Activated CD4-positive, alpha-beta T cell treated with anti-CD3 and anti-CD28 coated beads, Interleukin-2, amount 50 U/mL, for 48 hours (primary cell): Measurements from ENCODE around the gene LIMK1.

Experiments used
- DNase-seq, 2 experiments: peaks; one replicate each; pipeline ENCODE4 v3.0.0-alpha.2; 2020

LIMK1 gene

DNA sequence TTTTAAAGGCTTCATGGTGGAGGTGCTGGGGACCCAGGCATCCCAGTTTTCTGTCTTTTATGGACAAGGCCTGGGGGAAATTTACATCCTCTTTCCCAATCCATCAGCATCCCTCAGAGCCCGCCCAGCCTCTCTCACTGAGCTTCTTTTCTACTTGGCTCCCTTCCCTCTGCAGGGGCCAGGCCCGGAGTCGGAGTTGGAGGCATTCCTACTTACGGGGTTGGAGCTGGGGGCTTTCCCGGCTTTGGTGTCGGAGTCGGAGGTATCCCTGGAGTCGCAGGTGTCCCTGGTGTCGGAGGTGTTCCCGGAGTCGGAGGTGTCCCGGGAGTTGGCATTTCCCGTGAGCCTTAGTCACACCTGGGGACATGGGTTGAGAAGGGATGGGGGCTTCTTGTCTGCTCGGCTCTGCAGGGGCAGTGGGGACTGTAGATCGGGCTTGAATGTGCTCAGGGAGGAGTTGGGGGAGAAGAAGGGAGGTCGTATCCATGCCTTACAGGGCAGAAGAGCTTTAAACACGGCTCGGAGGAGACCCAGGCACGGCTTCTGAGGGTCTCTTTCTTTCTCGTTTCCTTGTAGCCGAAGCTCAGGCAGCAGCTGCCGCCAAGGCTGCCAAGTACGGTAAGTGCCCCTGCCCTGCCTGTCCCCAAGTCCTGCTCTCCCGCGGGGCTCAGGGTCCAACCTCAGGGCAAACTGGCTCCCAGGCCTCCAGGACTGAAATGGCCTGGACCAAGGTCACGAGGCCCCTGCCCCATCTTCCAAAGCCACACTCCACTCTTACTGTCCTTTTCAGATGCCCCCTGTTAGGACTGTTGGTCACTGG is 27.3 kb upstream of the LIMK1 start:
- DNase-seq: no peak

DNA sequence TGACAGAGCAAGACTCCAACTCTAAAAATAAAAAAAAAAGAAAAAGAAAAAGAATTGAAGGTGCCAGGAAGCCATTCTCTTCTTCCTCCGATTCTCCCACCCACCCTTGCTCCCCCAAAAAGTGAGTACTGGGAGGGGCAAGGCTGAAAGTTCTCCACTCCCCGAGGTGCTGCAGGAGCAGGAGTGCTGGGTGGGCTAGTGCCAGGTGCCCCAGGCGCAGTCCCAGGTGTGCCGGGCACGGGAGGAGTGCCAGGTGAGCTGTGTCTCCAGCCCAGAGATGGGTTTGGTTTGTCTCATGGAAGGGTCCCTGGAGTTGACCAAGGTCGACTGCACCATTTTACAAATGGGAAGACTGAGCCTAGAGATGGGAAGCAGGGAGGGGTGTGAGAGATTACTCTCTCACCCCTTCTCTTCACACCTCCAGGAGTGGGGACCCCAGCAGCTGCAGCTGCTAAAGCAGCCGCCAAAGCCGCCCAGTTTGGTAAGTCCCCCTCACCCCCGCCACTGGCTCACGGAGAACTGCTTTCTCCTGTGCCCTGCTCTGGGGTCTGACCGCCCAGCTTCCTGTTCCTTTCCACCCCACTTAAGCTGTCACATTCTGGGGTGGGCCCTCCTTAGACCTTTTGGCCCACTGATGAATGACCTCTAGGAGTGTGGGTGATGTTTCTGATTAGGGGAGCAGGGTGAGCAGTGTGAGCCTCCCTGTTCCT is 26.2 kb upstream of the LIMK1 start:
- DNase-seq: no peak

DNA sequence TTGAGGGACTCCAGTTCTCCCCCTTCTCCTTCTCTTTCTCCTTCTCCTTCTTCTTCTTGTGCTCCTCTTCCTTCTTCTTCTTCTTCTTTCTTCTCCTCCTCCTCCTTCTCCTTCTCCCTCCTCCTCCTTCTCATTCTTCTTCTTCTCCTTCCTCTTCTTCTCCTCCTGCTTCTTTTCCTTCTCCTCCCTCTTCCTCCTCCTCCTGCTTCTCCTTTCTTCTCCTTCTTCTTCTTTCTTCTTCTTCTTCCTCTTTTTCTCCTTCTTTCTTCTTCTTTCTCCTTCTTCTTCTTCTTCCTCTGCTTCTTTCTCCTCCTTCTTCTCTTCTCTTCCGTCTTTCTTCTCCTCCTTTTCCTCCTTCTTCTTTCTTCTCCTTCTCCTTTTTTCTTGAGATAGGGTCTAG is 25.6 kb upstream of the LIMK1 start:
- no peak for DNase-seq

DNA sequence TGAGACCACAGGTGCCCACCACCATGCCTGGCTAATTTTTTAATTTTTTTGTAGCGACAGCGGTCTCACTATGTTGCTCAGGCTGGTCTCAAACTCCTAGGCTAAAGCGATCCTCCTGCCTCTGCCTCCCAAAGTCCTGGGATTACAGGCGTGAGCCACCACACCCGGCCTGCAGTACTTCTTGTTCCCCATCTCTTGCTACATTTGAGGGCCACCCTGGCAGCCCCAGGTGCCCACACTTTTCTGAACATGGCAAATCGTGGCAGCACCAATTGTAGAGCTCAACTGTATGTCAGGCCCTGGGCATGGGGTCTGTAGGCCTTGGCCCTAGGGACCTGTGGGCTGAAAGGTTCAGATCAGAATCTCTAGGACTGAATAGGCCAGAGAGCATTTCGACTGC is 25.1 kb upstream of the LIMK1 start:
- DNase-seq: no peak

DNA sequence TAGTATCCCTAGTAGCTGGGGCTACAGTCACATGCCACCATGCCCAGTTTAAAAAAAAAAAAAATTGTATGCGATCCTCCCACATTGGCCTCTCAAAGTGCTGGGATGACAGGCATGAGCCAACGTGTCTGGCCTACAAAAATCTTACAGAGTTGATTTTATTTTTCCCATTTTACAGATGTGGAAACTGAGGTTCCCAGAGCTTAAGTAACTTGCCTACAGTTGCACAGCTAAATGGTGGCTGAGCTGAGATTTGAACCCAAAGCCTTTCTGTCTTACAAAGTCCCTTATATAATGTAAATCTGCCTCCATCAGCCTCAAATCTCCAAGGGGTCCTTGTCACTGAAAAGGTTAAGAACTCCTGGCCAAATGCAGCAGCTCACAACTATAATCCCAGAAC is 24.6 kb upstream of the LIMK1 start:
- DNase-seq: no peak

DNA sequence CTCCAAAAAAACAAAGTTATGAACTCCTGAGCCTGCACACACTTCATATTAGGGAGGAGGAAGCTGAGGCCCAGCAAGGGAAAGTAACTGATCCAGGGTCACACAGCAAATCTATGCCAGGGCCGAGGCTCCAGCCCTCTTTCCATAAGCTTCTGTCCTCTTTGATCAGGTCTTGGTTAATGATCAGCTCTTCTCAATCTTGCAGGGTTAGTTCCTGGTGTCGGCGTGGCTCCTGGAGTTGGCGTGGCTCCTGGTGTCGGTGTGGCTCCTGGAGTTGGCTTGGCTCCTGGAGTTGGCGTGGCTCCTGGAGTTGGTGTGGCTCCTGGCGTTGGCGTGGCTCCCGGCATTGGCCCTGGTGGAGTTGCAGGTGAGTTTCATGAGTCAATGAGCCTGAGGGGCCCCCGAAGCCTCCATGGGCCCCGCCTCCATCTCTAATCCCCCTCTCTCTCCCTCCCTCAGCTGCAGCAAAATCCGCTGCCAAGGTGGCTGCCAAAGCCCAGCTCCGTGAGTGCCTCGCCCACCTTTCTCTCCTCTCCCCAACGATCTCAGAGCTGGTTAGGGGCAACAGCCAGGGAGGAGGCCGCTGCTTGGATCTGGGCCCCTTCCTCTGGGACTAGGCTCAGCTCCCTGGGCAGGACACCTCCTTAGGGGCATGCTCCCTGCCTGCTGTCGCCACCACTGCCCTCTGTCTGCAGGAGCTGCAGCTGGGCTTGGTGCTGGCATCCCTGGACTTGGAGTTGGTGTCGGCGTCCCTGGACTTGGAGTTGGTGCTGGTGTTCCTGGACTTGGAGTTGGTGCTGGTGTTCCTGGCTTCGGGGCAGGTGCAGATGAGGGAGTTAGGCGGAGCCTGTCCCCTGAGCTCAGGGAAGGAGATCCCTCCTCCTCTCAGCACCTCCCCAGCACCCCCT is 23.7 kb upstream of the LIMK1 start:
- no peak for DNase-seq

DNA sequence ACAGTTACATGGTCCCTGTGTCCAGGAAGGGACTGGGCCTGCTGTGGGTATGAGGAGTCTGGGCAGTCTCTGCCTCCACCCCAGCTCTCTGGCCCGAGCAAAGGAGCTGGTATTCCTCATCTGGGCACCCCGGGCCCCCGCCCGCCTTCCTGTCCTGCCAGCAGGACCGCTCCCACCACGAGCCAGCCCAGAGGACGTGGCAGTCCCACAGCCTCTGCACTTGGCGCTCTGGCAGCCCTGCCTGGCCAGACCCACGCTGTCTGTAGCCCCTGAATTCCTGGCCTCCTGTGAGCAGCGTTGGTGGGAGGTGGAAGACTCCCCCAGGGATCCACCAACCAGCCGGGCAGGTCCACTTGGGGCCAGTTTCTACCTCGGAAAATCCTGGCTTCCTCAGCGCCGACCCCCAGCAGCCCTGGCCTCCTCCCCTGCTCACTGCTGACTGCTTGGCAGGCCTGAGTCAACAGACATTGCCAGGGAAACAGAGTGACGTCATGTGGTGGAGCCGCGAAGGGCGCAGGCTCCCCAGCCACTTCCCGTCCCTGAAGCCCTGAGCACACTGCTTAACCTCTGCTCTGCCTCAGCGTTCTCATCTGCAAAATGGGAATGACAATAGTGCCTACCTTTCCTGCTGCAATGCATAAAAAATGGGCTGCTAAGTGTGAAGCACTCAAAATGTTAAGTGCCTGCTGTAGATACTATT is 21.6 kb upstream of the LIMK1 start:
- peak; percentile 54 to 66 for DNase-seq

DNA sequence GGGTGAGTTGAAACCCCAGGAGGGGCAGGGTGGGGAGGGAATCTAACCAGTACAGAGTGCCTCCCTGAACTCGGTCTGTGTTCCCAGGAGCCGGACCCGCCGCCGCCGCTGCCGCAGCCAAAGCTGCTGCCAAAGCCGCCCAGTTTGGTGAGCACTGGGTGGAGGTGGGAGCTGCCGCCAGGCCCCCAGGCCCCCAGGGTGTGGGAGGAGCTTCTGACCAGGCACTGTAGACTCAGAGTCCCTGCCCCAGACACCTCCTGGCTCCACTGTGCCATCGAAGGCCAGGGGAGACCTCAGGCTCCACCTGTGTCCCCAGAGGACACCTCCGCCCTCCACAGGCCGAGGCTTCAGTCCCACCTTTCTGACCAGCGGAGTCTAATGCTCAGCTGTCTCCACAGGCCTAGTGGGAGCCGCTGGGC is 20.4 kb upstream of the LIMK1 start:
- DNase-seq: no peak

DNA sequence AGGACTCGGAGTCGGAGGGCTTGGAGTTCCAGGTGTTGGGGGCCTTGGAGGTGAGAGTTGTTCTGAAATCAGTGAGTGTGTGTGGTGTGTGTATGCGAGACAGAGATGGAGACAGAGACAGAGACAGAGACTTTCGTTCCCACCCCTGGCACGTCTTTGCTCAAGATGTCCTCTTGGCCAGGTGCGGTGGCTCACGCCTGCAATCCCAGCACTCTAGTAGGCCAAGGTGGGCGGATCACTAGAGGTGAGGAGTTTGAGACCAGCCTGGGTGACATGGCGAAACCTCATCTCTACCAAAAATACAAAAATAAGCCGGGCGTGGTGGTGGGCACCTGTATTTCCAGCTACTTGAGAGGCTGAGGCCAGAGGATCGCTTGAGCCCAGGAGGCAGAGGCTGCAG is 20.0 kb upstream of the LIMK1 start:
- DNase-seq: no peak

DNA sequence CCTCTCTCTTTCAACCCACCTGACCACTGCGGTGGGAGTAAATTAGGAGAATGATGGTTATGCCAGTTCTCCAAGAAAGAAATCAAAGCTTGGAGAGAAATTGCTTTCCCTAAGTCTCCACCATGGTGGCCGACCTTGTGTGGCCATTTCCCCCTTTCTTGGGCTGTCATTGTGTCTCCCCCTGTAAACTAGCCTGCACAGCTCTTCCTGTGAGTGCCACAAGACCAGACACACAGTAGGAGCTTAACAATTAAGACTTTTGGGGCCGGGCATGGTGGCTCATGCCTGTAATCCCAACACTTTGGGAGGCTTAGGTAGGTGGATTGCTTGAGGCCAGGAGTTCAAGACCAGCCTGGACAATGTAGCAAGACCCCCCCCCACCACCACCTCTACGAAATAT is 18.9 kb upstream of the LIMK1 start:
- DNase-seq: no peak

DNA sequence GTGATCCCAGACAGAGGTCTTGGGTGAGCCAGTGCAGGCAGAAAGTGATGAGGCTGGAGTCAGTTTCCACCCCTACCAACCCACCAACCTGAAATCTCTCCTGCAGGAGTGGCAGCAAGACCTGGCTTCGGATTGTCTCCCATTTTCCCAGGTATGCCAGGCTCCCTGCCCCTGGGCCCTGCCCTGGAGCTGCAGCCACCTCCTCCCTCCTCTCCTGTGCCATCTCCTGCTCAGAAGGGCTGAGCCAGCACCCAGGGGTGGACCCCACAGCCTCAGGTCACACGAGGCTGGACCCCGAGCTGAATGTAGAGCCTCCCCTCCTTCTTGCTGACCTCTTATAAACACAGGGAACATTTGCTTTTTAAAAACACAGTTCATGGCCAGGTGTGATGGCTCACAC is 17.0 kb upstream of the LIMK1 start:
- DNase-seq: no peak

DNA sequence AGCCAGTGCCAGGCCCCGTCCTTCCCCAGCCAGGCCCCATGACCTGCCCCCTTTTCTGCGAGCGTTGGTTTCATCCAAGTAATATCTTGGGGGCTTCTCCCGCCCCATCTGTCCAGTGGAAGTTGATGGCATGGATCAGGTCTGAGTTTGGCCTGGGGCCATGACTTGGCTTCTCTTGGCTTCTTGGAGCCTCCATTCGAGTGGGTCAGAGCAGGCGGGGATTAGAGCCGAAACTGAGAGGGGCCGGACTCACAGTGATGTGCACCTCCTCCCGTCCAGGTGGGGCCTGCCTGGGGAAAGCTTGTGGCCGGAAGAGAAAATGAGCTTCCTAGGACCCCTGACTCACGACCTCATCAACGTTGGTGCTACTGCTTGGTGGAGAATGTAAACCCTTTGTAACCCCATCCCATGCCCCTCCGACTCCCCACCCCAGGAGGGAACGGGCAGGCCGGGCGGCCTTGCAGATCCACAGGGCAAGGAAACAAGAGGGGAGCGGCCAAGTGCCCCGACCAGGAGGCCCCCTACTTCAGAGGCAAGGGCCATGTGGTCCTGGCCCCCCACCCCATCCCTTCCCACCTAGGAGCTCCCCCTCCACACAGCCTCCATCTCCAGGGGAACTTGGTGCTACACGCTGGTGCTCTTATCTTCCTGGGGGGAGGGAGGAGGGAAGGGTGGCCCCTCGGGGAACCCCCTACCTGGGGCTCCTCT is 15.1 kb upstream of the LIMK1 start:
- DNase-seq: no peak

DNA sequence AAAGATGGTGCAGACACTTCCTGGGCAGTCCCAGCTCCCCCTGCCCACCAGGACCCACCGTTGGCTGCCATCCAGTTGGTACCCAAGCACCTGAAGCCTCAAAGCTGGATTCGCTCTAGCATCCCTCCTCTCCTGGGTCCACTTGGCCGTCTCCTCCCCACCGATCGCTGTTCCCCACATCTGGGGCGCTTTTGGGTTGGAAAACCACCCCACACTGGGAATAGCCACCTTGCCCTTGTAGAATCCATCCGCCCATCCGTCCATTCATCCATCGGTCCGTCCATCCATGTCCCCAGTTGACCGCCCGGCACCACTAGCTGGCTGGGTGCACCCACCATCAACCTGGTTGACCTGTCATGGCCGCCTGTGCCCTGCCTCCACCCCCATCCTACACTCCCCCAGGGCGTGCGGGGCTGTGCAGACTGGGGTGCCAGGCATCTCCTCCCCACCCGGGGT is 14.5 kb upstream of the LIMK1 start:
- DNase-seq: no peak

DNA sequence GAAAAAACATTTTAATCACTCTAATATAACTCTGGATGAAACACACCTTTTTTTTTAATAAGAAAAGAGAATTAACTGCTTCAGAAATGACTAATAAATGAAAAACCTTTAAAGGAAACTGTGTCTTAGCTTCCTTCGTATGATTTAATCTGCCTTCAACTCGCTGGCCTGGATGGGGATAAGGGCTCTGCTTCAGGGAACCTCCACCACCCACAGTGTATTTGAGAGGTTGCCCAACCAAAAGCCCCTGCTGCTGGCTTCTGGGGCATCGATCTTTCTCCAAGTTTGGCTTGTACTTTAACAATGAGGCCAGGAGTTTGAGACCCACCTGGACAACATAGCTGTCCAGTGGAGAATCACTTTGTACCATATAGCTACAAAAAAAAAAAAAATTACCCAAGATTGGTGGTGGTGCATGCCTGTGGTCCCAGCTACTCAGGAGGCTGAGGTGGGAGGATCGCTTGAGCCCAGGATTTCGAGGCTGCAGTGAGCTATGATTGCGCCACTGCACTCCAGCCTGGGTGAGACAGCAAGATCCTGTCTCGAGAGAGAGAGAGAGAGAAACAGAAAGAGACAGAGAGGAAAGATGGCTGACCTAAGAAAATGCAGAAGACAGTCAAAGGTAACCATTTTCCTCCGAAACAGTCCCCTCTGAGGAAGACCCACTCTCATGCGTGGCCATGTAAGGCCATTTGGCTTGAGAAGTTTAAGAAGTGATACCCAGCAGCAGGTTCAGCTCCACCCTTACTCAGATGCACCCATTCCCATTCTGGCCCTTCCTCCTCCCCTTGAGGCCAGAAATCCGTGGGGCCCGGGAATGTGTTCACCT is 13.6 kb upstream of the LIMK1 start:
- no peak for DNase-seq

DNA sequence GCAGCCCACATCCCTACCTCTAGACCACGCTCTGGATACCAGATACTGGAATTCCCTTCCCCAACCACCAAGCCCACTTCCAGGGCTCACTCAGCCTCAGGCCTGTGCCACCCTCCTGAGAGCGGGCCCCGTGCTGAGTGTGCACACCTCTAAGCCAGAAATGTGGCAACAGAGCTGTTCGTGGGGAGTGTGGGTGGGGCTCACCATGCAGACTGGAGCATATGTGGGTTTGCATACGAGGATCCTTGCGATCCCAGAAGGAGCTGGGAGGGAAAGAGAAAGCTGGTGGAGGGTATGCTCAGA is 13.0 kb upstream of the LIMK1 start:
- no peak for DNase-seq

DNA sequence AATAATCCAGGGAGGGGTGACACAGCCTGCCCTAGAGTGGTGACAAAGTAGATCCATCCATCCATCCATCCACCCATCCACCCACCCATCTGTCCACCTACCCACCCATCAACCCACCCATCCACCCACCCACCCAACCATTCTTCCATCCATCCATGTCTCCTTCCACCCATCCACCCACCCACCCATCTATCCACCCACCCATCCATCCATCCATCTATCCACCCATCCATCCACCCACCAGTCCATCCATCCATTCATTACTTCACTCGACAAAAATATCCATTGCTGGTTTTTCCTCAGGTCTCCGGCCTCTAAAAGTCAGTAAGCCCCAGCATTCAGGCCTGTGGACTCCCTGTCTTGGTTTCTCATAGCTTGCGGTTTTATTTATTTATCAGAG is 12.5 kb upstream of the LIMK1 start:
- no peak for DNase-seq

DNA sequence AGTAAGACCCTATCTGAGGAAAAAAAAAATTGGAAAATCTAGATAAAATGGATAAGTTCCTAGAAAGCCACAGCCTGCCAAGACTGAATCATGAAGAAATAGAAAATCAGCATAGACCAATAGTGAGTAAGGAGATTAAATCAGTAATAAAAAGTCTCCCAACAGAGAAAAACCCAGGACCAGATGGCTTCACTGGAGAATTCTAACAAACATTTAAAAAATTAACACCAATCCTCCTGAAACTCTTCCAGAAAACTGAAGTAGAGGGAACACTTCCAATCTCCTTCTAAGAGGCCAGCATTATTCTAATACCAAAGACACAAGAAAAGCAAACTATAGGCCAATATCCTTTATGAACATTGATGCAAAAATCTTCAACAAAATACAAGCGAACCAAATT is 8.8 kb upstream of the LIMK1 start:
- DNase-seq: no peak

DNA sequence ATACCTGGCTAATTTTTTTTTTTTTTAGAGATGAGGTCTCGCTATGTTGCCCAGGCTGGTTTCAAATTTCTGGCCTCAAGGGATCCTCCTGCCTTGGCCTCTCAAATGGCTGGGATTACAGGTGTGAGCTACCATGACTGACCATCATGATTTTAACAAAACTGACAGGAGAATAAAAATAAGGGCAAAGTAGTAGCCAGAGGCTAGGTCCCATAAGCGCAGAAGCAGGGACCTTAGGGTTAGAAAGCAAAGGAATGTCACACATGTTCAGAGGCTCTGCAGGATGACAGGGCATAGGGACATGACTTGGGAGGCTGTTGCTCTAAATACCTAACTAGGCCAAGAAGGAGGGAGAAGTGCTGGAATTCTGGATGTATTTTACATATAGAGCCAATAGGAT is 5.1 kb upstream of the LIMK1 start:
- DNase-seq: no peak

DNA sequence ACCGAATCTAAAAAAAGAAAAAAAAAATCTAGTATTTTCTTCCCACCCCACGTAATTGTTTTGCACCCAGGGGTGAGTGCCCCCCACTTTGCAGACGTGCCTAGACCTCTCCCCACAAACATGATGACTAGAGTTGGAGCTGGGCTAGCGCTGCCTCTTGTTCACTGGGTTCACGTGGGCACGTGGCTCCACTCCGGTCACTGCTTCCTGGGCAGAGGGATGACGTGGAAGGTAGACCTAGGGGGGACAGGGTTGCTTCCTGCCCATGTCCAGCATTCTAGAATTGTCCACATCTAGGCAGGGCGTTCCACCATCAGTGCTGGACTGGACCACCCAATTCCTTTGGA is 861 bp upstream of the LIMK1 start:
- DNase-seq: no peak

DNA sequence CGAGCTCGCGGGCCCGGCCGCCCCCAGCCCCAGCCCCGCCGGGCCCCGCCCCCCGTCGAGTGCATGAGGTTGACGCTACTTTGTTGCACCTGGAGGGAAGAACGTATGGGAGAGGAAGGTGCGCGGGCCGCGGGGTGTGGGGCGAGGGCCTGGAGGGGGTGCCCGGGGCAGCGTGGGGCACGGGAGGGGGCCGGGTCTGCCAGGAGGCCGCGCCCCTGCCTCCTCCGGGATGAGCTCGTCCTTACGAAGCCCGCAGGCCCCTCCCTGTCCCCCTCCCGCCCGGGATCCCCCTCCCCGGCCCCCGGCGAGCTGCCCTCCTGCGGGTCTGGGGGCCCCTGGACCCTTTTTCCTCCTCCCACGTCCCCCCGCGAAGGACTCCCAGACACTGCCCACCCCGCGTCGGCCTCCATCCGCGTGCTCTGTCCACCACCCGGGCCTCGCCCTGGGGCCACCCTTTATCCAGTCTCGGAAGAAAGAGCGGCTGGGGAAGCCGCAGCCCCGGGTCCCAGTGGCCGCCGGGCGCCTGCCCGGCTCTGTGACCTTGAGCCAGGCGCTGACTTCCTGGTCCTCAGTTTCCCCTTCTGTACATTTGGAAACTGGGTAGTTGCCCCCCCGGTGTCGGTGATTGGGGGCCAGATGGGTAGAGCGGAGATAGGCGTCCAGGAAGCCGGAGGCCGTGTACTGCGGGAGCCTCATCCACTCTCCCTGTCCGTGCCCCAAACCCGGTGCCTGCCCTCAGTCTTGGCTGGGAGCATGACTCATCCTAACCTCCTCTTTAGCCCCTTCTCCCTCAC is 521 bp downstream of the LIMK1 start:
- peak; percentile 29 to 47 for DNase-seq
